GM21381 (cell line): ENCODE results near the gene TMEM170B.

Experiments
- ATAC-seq: cut with Tn5 transposase; IDR thresholded peaks from one replicate; pipeline ENCODE4 v1.9.1; 2021; ENCODE audit warnings: mild to moderate bottlenecking, moderate library complexity; ENCODE audit not compliant: unreplicated experiment

The TMEM170B gene

DNA sequence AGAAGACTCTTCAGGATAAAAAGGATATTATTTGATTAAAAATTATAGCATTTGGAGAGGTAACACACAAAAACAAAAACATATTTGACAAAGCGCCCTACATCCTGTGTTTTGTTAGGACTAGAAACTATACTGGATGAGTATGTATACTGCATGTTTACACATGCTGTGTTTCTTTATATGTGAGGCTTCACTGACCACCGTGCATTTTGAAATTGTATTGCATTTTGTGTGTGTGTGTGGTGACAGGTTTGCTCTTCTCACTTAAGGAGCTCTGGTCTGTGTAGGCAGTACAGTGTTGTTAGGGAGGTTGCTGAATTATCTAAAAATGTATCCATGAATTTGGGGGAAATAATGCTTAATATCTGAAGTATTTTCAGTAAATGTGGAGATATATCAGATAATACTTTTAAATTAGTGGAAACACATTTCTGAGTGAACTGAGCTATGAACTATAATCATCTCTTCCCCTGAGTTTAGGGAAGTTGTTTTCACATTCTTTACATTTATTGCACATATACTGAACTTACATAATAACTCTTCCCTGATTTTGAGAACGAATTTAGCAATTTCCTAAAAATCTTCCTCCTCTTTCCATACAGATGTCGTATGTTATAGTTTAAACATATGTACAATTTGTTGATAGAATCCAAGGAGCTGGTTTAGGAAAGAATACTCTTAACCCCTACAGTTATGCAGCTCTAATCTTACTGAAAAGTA lies 43.3 kb downstream of the TMEM170B start:
- no peak for ATAC-seq

DNA sequence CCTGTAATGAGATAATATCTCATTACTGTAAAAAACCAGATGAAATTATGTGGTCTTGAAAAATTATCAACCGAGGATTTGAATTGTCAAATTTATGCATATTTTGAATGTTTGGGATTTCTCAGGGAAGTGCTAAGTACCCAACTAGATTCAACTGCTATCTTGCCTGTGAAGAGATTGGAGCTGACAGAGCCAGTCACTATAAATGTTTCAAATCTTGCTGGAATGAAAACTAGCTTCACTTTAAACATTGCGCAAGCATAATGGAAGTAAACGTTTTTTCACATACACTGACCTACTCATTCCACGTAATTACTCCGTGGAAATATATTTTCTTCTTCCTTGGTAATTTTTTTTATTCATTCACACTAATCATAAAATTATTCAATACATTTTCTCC lies 46.7 kb downstream of the TMEM170B start:
- ATAC-seq = no peak

- ATAC-seq = no peak
Measured at GRCh38 chr6:11585426-11586016, 48.0 kb downstream of the TMEM170B start.

- no peak for ATAC-seq
Measured at GRCh38 chr6:11586117-11586516, 48.6 kb downstream of the TMEM170B start.

DNA sequence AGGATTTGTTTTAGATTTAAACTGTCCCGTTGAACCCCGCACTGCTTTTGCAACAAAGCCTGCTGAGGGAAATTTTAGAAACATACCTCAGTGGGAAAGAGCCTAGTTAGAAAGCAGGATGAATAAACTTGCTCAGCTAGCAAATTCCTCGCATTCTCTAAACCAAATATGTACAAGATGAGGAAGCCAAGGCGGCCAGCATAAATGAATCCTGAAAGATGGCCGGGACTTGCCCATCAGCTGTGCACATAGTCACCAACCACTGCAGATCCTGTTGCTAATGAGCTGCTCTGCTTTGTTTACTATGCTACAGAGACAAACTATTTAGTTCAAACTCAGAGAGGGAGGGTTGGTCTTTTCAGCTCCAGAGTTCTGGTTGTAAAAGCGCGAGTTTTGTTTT lies 49.0 kb downstream of the TMEM170B start:
- ATAC-seq = no peak

DNA sequence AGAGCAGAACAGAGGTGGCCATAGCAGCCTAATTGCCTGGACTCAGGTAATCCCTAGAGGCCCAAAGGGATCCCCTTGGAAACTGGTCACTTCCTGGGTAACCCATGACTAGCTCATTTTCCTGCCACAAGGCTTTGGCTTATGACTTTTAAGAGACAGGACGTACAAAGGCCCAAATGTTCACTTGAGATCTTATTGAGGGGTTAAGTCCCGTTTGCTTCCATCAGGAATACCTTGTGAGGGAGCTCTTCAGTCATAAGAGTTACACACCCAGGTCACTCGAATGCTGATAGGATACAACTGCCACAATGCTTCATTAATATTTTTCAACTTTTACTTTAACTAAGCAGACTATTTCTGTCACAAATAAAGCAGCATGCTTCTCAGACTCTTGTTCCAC lies 51.7 kb downstream of the TMEM170B start:
- ATAC-seq = no peak

GRCh38 chr6:11592294-11592906 lies 54.9 kb downstream of the TMEM170B start:
- ATAC-seq = no peak

GRCh38 chr6:11593096-11593495 lies 55.5 kb downstream of the TMEM170B start:
- no peak for ATAC-seq

DNA sequence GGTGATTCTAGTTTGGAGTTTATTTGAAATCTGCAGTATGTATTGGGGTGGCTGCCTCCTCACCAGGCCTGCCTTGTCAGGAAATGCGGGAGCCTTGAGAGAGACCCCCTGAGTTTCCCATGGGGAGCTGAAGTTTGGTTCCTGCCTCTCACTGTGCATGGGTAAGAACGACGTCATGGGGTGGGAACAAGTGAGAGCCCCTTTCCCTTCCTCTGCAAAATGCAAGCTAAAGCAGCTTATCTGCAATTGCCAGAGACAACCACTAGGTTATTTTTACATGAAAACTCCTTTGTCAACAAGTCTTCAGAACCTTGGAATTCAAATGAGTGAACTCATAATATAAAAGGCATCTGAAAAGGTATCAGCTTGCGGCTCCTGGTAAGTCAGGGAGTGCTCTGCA lies 58.4 kb downstream of the TMEM170B start:
- no peak for ATAC-seq

GRCh38 chr6:11596640-11597237 lies 59.2 kb downstream of the TMEM170B start:
- no peak for ATAC-seq

DNA sequence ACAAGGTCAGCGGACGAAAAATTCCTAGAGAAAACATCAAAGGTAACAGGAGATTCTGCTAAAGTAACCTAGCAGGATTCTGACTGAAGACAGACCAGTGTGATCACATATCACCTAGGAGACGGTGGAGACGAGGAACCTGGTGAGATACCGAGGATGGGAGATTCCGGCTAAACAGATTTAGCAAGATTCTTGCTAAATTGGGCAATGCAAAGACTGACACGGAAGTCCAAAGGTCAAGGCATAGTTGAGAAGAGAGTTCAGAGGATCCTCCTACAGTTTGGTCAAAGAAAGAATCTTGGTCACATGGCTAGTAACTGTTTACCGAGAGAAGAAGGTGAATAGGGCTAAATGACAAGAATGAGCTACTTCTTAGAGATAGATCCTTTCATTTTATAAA lies 61.1 kb downstream of the TMEM170B start:
- no peak for ATAC-seq

DNA sequence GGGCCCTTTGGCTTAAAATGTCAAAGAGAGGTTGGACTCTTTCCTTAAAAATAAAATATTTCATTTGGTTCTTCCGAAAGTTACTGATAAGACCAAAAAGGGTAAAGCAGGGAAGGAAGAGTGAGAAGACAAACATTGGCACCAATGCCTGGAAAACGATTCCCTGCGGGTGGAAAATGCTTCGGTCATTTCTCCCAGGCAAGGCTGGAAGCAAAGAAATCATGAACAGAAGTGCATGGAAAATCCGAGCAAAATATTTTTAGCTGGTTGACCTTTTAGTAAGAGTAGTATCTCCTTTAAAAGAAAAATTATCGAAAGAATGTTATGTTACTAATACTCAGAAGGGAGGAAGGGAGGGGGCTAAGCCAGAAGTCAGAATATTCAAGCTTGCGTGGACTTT lies 62.7 kb downstream of the TMEM170B start:
- no peak for ATAC-seq

GRCh38 chr6:11601776-11602605 lies 64.4 kb downstream of the TMEM170B start:
- ATAC-seq = no peak

- no peak for ATAC-seq
Measured at GRCh38 chr6:11604215-11604614, 66.7 kb downstream of the TMEM170B start.

DNA sequence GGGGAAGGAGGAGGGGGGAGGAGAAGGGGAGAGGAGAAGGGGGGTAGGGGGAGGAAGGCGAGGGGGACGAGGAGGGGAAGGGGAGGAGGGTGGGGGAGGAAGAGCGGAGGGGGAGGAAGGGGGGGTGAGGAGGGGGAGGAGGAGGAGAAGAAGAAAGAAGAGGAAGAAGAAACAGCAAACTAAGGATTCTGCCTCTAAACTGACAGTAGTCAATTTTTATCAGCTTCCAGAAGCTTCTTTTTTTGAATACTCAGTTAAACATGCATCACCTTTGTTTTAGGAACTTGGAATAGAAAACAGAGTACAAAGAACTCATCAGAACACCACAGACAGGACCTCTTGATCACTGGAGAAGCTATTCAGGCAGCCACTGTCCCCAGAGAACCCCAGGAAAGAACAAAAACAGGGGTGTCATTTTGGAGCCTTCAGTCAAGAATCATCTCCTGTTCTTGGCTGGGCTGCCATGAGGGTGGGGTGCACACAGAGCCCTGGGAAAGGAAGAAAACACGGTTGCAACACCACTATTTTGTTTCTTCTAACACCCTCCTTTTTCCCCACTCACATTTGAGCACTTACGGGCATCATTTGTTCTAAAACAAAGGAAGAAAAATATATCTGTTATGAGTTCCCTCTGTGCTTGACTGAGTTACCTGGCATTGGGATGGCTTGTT lies 67.4 kb downstream of the TMEM170B start:
- ATAC-seq = no peak

GRCh38 chr6:11605507-11605905 lies 68.0 kb downstream of the TMEM170B start:
- no peak for ATAC-seq

DNA sequence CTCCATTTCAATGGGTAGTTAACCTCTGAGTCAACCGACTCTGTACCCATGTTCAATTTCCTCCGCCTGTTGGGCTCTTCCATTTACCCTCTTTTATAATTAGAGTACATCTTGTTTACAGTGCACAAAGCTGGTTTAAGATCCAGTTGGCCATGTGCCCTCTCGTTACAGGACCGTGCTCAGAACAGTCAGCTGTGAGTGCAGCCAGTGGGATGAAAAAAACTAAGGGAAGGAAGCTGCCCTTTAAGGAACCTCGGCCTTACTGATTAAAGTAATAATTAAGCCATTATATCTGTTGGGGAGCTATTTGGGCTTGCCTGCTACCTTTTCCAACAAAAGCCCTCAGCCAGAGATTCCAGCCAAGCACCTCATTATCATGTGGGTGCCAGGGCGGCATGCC lies 68.8 kb downstream of the TMEM170B start:
- ATAC-seq = no peak

GRCh38 chr6:11607383-11607782 lies 69.8 kb downstream of the TMEM170B start:
- ATAC-seq = no peak

GRCh38 chr6:11608600-11609323 lies 71.2 kb downstream of the TMEM170B start:
- ATAC-seq = no peak
